GM23338 (cell line): Measurements from ENCODE around the gene C17orf78.

Source experiments
- CTCF ChIP-seq, 2 experiments: fragments of 200-600 bp in 1 of 2; sonication (generic) in 1 of 2; conservative IDR thresholded peaks; 2 replicates each; pipeline versions ENCODE4 v1.5.1 to v1.6.1; 2016 to 2017; ENCODE audit warnings: antibody characterized with exemption in 2 of 2, low read depth in 2 of 2, mild to moderate bottlenecking in 2 of 2, moderate library complexity in 1 of 2
- EZH2 ChIP-seq: fragments of 200-600 bp; sonication (generic); IDR thresholded peaks from one replicate; pipeline ENCODE4 v1.8.0; 2017; ENCODE audit warnings: antibody characterized with exemption, mild to moderate bottlenecking, low read depth; ENCODE audit not compliant: unreplicated experiment
- EZH2phosphoT487 ChIP-seq: fragments of 200-600 bp; sonication (generic); IDR thresholded peaks from one replicate; pipeline ENCODE4 v1.8.1; 2018; ENCODE audit warnings: antibody characterized with exemption; ENCODE audit not compliant: unreplicated experiment

GRCh38 chr17:37410357-37410756 is 34.6 kb downstream of the C17orf78 start:
- TF ChIP-seq CTCF (conservative IDR thresholded peaks at IDR 0.05; ENCODE audit: low read depth in 2 of 2) (no peak), EZH2 (no peak), EZH2phosphoT487 (no peak)
